GM21576 (cell line): Measurements from ENCODE around the gene CHKB.

Experiments used
- ATAC-seq: cut with Tn5 transposase; IDR thresholded peaks from one replicate; pipeline ENCODE4 v1.9.1; 2021; ENCODE audit warnings: mild to moderate bottlenecking, moderate library complexity; ENCODE audit not compliant: unreplicated experiment

The CHKB gene

DNA sequence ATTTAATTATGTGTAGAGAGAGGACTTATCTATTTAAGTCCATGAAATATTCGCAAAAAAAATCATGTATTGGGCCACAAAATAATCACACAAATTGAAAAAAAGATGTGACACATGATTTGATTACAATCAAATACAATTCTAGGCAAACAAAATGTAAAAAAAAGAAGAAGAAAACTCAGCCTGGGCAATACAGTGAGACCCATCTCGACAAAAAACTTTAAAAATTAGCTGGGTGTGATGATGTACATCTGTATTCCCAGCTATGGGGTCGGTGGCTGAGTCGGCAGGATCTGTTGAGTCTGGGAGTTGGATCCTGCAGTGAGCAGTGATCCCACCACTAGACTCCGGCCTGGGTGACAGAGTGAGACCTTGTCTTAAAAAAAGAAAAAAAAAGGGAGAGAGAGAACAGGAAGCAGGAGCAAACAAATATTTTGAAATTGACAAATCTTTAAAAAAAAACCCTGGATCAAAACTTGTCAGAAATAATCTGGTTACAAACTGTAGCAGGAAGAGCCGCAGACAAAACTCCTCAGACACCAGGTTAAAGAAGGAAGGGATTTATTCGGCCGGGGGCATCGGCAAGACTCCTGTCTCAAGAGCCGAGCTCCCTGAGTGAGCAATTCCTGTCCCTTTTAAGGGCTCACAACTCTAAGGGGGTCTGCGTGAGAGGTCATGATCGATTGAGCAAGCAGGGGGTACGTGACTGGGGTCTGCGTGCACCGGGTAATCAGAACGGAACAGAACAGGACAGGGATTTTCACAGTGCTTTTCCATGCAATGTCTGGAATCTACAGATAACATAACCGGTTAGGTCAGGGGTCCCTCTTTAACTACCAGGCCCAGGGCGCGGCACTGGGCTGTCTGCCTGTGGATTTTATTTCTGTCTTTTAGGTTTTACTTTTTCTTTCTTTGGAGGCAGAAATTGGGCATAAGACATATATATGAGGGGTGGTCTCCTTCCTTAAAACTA, 49.5 kb downstream of the CHKB start:
- no peak for ATAC-seq

DNA sequence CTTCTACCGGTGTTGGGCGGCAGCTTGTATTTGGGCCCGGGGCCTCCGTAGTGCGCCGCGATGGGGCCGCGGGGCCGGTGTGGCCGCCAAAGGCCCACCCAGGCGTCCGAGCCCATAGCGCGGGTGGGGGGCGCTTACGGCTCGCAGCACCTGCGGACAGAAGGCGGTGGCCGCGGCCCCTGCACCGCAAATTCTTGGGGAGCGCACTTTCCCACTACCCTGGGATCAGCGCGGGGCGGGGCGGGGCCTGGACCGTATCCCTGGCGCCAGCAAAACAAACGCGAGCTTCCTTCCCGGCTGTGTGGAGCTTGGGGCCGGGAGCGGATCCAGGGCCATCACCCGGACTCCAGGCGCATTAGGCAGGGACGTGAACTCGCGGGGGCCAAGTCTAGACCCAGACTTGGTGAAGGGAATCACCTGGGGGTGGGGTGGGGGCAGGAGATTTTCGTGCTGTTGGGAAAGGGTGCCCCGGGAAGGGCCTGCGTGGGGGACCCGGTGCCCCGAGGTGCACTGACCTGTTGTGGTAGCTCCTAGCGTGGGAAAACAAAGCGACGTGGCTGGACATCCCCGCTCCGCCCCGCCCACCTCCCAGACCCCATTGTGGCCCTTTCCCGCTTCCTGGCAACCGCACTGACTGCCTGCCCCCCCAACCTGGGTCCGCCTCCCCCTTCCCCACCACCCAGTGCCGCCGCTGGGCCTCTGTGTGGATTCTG, 50.5 kb downstream of the CHKB start:
- ATAC-seq: no peak

DNA sequence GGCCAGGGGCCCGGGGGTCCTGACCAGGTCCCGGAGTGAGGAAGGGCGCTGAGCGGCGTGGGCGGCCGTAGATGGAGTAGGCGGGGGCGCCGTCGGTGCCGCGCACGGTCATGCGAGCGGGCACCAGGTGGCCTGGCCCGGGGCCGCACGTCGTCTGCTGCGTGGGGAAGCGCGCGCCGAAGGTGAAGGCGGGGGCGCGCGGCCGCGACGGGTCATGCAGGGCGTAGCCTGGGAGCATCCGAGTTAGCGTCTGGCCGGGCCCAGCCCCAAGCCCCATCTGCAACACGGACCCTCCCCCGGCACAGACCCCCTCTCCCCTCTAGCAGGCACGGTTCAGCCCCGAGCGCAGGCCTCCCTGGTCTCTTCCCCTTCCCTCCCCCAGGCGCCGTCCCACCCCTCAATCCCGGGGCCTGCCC, 51.1 kb downstream of the CHKB start:
- peak; percentile 30 for ATAC-seq

DNA sequence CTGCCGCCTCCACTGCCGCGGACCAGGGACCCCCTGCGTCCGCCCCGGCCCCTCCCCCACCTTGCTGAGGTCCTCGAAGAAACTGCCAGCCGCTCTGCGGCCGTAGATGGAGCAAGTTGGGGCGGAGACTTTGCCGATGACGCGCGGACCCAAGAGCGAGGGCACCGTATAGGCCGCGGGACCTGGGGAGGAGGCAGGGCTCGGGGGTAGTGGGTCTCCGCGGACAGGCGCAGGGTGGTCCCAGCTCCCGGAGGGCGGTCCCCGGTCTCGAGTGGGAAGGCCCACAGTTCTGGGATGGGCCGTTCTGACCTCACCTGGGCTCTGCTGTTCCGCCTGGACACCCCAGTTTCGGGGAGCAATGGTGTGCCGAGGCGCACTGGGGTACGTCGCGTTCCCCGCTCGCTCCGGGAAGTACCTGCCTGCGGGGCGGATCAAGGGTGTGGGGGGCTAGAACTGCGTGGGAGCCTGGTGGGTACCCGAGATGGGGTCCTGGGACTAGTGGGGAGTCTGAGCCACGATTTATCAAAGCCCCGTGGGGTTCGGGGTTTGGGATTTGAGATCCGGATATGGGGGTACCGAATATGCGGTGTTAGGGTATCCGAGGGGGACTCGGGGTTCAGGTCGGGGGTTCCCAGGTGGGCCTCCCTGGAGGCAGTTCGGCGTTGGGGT, 51.6 kb downstream of the CHKB start:
- ATAC-seq: peak; percentile 21

DNA sequence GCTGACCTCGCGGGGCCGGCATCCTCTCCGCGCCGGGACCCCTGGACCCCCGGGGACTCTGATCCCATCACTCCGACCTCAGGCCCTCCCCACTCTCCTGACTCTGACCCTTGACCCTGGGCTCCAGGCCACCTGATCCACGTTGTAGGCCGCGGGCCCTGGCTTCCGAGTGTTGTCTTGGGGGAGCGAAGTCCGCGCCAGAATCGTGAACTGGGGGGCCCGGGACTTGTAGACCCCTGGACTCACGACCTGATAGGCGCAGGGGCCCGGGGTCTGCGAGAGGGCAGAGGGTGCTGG, 52.1 kb downstream of the CHKB start:
- ATAC-seq: no peak

DNA sequence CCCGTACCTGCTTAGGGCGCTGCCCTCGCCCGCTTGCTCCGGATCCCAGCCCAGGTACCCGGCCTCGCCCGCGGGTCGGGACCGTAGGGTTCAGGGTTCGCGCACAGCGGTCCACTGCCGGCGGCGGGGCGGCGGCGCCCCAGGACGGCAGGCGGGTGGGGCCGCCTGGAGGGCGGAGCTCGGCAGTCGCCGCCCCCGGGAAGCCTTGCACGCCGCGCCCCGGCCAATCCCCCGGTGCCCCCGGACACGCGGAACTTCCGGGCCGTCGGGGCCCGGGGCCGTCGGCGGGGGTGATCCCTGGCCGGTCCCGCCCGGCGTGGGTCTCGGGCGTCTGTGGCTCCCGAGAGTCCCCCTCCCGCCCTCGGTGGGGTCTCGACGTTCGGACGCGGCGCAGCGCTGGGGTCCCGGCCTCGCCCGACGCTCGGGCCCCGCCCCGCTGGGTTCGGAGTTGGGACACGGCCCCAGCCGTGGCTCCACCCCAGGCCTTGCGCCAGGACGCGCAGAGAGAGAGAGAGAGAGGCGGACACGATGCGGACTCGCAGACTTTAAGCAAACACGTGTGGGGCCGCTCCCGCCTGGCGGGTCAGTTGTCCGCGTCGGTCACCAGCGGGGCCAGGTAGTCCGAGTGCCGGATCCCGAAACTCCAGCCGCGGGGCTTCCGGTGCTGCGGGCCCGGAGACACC, 52.6 kb downstream of the CHKB start, which contains the start of gene TYMP:
TSS of gene TYMP (minus strand) at position 116 of the 683 bp plus-strand sequence. CDS start 303 bp downstream, outside the sequence.
- ATAC-seq: no peak

DNA sequence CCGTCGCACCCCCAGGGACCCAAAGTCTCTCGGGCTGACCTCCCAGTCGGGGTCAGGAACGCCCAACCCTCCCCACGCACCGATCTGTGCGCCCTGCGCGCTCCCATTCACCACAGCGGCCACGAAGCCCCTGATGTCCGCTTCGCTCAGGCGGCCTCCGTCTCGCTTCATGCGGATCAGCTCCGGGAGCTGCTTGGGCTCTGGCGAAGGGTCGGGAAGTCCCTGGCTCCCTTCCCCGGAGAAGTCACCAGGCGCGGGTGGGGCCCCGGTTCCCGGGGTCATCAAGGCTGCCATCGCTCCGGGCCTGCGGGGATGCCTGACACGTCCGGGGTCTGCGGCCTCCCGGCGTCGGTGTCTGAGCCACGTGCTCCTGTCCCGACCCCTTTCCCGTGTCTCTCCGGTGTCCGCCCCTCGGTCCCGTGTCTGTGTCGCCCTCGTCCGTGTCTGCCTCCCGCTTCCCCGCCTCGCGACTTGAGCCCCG, 53.2 kb downstream of the CHKB start:
- no peak for ATAC-seq
